WI38 (cell line): ENCODE measurements around the gene PMM1.
"Not testable (repeated sequence)": the region's sequence is repeated elsewhere in the genome, so short reads cannot be mapped to it uniquely, and the experiment has no call there.

ENCODE experiments used
- H3K4me3 ChIP-seq: 2 replicates; pipeline ENCODE4 v1.5.1; 2011; ENCODE audit warnings: low read depth, mild to moderate bottlenecking, control low read depth, low read length
- CTCF ChIP-seq: IDR thresholded peaks from 2 replicates; pipeline ENCODE4 v1.5.1; 2012; ENCODE audit warnings: low read depth, mild to moderate bottlenecking, control low read depth, low read length

PMM1 gene

GRCh38 chr22:41578114-41578513 lies 11.5 kb downstream of the PMM1 start:
- no peak overlapping the region for H3K4me3 ChIP-seq
- TF ChIP-seq CTCF: no peak

GRCh38 chr22:41576877-41577276 lies 12.8 kb downstream of the PMM1 start:
- TF ChIP-seq CTCF: peak; percentile 64
- H3K4me3 ChIP-seq: no peak overlapping the region

GRCh38 chr22:41575533-41575932 lies 14.1 kb downstream of the PMM1 start:
- TF ChIP-seq CTCF: no peak
- no peak overlapping the region for H3K4me3 ChIP-seq

GRCh38 chr22:41574847-41575381 lies 14.7 kb downstream of the PMM1 start:
- no peak overlapping the region for H3K4me3 ChIP-seq
- no peak for TF ChIP-seq CTCF

- no peak for TF ChIP-seq CTCF
- H3K4me3 ChIP-seq: no peak overlapping the region
Observed at GRCh38 chr22:41573677-41574076, 16.0 kb downstream of the PMM1 start.

- not testable (repeated sequence) for H3K4me3 ChIP-seq
Observed at GRCh38 chr22:41572305-41572704, 17.3 kb downstream of the PMM1 start.

GRCh38 chr22:41571786-41572185 lies 17.9 kb downstream of the PMM1 start:
- no peak overlapping the region for H3K4me3 ChIP-seq
- TF ChIP-seq CTCF: no peak

- no peak for TF ChIP-seq CTCF
- H3K4me3 ChIP-seq: no peak overlapping the region
Observed at GRCh38 chr22:41570221-41570620, 19.4 kb downstream of the PMM1 start.
